GM19468 (cell line): ENCODE data around the gene CLRN2.
"Not testable (repeated sequence)": the region's sequence is repeated elsewhere in the genome, so short reads cannot be mapped to it uniquely, and the experiment has no call there.

Experiments used
- ATAC-seq: cut with Tn5 transposase; IDR thresholded peaks from one replicate; pipeline ENCODE4 v1.9.1; 2021; ENCODE audit warnings: mild to moderate bottlenecking, moderate library complexity, moderate number of reproducible peaks; ENCODE audit not compliant: unreplicated experiment; ENCODE audit errors: extremely low read depth

CLRN2 gene

DNA sequence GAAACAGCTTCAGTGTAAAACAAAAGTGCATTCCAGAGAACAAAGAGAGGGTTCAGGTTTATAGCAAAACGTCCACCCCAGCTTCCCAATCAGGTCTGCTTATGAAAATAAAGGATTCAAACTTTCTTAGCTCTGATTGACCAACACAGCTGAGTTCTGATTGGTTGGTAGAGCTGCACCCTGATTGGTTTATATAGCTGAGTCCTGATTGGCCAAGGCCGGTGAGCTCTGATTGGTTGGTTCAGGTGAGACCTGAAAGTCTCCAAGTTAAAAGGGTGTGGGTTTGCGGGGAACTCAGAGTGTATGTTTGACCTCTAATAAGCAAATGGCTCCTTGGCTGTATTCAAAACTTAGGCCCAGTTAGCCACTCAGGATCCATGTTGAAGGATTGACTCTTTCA, 20.9 kb downstream of the CLRN2 start:
- no peak for ATAC-seq

DNA sequence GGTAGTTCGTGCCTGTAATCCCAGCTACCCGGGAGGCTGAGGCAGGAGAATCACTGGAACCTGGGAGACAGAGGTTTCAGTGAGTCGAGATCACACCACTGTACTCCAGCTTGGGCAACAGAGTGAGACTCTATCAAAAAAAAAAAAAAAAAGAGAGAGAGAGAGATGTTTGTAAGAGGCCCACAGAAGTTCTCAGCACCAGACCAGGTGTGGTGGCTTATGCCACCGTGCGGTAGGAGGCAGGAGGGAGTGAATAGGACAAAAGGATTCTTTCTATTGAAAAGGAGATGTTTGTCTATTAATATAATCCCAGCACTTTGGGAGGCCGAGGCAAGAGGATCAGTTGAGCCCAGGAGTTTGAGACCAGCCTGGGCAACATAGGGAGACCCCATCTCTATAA, 22.1 kb downstream of the CLRN2 start:
- ATAC-seq, result not testable (repeated sequence)

DNA sequence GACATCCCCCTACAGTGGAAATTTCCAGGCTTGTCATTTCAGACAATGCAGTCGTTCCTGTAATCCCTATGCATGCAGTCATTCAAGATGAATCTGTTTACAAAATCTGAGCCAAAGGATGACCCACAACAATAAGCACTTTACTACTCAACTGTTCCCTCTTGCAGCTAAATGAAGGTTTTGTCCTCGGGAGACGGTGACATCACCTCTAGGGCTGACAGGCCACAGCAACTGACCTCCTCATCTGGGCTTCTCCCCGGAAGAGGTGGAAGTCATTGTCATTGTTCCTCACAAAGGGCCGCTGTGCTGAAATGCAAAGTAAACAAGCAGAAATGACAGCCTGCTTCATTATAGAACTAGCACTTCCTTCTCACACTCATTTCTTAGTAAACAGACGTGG, 29.2 kb downstream of the CLRN2 start:
- no peak for ATAC-seq

DNA sequence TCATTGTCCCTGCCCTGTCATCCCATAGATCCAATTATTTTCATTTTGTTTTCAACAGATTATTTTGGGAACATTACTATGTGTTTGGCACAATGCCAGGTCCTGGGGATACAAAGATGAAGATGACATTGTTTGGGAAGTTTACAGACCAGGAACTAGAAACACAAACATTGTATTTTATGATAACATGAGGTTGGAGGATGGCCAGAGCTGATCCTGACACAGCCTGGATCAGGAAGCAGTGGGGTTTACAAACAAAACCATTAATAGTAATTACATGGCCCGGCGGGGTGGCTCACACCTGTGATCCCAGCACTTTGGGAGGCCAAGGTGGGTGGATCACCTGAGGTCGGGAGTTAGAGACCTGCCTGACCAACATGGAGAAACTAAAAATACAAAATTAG, 29.9 kb downstream of the CLRN2 start:
- no peak for ATAC-seq

DNA sequence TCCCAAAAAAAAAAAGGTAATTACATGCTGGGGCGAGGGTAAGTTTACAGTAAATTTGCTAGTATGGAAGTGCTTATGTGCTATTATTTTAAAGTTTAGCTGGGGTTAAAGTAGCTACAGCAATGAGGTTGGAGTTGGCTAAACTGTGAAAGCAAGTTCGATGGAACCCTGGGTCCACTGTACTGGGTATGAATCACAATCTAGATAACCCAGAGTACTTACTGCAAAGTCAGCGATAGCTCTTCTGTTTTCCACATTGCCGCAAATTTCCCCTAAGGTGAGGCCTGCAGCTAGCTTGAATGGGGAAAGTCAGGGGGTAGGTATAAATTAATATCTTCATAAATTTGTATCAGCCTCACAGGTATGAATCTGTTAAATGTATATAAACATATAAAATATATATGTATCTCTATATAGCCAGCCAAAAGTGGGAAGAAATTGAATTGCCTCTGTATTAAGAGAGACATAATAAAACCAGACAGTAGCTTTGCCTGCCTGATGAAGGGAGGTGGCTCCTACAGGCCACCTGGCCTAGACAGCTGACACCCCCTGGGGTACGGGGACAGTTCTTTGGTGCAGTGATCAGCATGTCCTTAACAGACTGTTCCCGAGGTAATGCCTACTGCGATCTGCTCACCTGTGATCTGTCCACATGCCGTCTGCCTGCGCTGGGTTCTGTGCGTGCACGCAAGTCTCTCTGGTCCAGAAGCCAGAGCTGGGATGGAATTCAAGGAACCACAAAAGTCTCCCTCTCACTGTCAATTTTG, 30.6 kb downstream of the CLRN2 start:
- ATAC-seq, result no peak

DNA sequence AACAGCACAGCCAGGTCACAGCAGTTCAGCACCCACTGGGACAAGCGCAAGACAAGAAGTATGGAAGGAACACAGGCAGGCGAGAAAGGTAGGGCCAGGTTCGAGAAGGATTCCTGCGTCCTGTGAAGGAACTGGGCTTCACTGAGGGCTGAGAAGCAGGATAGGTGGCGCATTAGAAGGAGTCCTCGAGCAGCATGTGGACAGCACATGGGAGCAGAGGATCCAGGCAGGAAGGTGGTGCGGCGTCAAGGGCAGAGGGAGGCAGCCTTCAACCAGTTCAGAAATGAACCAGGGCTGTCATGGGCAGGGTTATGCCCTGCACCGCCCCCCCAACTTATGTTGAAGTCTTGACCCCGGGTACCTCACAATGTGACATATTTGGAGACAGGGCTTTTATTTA, 31.3 kb downstream of the CLRN2 start:
- no peak for ATAC-seq

DNA sequence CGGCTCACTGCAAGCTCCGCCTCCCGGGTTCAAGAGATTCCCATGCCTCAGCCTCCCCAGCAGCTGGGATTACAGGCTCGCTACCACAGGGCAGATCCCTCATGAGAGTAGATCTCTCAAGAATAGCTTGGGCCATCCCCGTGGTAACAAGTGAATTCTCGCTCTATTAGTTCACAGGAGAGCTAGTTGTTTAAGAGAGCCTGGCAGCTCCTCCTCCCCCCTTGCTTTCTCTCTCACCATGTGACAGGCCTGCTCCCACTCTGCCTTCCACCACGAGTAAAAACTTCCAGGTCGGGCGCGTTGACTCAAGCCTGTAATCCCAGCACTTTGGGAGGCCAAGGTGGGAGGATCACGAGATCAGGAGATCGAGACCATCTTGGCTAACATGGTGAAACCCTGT, 31.7 kb downstream of the CLRN2 start:
- ATAC-seq, result no peak

DNA sequence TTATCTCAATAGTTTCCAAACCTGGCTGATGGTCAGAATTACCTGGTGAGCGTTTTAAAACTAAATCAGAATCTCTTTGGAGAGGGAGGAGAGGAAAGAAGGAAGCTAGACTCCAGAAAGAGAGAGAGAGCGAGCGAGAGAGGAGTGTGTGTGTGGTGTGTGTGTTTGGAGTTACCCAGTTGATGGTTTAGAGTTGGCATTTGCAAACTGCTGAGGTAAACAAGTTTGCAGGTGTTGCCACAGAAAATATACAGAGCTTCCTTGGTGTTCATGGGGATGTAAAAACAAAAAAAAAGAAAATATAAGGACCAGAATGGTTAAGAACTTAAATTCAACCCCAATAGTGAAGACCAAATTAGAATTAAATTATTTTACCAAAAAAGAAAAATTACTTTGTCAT, 35.6 kb downstream of the CLRN2 start:
- ATAC-seq, result no peak

DNA sequence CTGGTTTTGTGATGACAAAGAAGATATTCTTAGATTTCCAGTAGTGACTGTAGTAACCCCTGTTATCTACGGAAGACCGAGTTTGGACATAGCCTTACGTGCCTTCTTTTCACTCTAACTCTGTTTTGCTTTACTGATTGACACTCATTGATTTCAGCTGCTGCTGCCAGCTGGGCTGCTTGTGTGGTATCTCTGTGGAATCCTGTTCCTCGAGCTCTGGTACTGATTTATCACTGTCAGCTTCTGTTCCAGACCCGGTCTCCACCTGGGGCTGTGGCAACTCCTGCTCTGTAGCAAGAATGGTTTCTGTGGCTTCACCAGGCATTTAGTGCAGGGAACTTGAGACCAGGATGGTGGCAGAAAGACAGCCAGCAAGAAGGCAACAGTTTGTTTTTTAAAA, 37.5 kb downstream of the CLRN2 start:
- ATAC-seq, result no peak

DNA sequence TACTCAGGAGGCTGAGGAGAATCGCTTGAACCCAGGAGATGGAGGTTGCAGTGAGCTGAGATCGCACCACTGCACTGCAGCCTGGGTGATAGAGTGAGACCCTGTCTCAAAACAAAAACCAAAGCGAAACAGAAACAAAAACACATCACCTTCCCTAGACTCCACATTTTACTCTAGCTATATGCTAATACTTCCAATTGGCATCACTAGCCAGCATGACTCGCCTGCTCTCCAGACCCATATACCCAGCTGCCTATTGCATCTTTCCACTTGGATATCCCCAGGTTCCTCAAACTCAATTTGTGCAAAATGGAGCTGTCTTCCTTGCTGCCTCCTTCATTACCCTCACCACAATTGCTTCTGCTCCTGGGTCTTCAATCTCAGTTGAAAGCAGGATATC, 39.6 kb downstream of the CLRN2 start:
- no peak for ATAC-seq

DNA sequence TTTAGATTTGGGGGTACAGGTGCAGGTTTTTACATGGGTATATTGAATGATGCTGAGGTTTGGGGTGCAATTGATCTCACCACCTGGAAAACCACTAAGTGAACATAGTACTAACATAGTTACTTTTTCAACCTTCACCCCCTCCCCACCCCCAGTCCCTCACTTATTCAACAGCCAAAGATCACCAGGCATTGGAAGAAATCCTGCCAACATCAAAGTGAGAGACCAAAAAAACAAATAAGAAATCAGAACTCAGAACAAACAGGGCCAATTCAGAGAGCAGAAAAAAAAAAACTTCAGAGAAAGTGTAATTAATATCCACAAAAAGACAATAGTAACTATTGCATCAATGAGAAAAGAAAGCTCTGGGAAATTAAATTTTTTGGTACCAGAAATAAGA, 41.5 kb downstream of the CLRN2 start:
- no peak for ATAC-seq

DNA sequence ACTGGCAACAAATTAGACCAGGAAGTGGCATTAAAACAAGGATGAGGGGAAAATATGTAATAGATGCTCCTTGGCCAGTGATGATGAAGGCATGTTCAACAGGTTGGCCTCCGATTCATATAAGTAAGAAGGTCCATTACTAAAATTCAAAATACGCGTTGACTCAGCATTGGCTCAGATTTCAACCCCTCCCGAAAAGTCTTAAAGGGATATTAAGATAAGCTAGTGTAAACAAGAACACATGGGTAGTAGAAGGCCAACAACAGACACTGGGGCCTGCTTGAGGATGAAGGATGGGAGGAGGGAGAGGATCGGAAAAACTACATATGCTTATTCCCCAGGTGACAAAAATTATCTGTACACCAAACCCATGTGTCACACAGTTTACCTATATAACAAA, 42.9 kb downstream of the CLRN2 start:
- no peak for ATAC-seq

DNA sequence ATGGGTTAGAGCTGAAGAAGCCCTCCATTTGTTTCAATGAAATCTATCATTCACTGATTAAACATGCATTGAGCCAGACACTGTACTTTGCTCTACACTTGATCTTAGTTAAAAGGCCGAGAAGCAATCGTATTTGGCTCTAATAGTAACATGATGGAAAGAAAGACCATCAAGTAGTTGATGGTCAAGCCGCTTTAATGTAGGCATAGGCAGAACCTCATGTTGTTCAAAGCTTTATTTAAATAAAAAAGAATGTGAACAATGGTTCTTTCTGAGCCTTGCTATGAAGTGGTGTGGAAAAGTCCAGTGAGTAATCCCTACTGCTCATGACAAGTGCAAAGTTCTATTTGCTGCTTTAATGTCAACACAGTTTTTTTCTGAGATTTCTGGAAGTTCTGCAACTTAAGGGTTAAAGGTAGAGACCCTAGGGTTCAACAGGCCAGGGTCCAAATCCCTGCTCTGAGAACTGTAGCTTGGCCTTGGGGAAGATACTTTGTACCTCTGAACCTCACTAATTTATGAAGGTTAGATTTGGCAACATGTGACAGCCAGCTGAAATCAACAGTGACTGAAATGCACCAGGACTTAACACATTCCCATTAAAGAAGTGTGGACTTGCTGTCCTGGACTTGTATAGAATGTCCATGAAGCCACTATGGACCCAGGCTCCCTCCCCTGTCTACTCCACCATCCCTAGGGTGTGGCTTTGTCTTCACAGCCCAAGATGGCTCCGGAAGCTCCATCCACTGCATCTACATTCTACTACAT, 44.2 kb downstream of the CLRN2 start:
- no peak for ATAC-seq

DNA sequence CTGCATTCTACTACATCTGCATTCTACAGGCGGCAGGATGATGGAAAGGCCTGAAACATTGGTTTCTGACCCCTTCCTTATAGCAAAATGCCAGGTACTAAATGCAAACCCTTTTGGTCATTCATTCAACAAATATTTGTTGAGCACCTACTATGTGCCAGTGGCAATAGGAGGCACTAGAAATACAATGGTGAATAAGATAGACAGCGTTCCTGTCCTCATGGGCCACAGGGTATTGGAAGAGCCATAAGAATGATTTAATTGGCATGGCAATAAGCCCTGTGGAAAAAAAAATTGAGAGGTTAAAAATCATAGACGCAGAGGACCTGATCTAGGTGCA, 44.7 kb downstream of the CLRN2 start:
- ATAC-seq, result no peak

DNA sequence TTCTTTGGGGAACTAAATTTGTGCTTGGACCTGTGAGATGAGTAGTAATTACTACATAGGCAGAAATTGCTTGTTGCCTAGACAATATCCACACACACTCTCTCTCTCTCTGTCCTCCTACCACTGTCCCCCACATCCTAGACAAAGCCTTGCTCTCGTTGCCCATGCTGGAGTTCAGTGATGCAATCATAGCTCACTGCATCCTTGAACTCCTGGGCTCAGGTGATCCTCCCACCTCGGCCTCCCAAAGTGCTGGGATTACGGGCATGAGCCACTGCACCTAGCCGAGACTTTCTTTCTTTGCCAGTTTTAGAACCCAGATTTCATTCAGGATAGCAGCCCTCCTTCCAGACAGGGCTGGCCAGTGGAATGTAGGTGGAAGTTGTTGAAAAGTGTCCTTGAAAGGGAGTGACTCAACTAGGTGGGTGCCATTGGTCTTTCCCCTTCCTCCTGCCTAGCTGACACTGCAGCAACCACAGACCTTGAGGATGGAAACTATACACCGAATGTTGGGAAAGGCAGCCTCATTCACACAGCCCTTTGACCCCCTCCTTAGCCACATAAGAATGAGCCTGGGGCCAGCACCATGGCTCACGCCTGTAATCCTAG, 45.2 kb downstream of the CLRN2 start:
- no peak for ATAC-seq

DNA sequence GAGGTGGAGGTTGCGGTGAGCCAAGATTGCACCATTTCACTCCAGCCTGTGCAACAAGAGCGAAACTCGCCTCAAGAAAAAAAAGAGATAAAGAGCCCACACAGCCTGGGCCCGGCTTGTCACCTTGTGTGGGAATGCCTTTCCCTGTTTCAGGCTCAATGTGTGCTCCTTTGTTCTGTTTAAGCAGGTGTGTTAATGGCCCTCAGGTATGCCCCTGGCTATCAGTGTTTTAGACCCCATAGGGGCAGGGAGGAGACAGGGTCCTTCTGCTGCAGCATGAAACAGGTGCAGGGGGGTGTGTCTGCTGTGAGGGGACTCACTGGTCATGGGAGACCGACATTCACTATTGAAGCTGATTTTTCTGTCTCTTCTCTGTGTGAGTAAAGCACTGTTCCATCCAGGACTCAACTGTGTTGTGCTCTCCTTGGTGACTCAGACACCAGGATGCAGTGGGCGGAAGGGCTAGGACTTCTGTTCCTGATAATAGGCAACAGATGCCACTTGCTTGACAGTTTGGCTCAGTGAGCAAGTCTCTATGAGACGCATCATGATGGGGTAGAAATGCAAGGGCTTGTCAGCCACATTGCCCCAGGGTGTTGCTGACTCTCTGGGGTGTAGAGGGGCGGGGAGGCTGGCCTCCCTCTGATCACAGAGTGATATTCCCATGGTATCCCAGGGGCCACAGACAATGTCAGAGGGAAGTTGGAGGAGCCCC, 46.4 kb downstream of the CLRN2 start:
- ATAC-seq, result no peak

DNA sequence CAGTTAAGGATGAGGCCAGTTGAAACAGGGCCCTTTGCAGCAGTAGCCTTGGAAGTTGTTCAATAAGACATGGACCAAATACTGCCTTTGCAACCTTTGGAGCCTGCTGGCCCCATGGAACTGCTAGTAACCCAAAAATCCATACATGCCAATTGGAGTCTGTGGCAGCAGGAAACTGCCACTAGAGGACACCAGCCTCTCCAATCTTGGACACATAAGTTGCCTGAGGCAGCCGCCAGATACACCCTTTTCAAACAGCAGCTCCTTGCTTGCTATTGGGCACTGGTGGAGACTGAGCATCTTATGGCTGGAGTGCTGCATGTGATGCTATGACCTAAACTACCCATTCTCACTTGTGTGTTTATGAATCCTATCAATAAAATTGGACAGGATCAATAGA, 47.2 kb downstream of the CLRN2 start:
- no peak for ATAC-seq

DNA sequence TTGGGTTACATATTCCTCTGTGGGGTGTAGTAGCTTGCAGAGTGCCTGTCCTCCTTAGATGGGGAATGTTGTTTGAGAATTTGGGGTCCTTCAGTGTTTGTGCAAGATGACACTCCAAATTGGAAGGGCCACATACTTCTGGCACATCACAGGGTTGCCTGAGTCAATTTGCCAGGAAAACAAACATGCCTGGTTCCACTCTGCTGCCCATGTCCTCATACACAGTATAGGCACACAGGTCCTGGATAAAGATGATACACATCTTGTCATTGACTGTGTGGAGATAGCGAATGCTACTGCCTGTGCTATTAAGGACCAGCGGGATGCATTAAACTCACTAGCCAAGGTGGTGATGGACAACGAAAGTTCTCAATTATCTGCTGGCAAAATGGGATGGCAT, 50.9 kb downstream of the CLRN2 start:
- ATAC-seq, result no peak

DNA sequence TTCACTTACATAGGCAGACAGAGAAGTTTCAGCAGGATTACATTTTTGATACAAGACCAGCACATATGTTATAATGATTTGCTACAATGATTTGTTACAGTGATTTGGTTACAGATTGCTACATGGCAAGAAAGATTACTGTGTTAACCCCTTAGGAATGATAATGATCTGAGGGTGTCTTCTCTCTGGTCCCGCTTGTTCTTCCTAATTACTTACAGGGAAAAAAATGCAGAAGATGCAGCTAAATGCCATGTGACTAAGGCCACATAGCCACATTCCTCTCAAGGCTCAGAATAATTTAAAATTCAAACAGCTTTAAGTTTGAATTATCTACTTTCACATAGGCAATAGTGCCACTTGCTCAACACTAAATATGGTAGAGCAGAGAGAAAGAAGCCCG, 52.3 kb downstream of the CLRN2 start:
- no peak for ATAC-seq

DNA sequence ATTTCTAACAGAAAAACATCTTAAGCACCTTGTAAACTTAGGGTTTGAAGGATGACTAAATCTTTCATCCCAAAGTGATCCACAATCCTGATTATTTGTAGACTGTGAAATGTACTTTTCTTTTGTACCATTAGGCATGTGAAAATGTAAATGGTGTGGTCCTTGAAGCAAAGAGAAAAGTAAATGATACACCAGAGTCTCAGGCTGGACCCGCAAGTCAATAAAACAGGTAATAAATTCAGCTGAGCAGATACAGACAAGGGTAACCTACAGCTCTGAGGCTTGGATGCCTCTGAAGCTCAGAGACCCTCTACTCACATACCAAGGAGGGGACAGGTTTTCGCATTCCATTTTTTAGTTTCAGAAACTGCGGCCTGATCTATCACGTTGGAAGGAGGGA, 59.2 kb downstream of the CLRN2 start:
- no peak for ATAC-seq

DNA sequence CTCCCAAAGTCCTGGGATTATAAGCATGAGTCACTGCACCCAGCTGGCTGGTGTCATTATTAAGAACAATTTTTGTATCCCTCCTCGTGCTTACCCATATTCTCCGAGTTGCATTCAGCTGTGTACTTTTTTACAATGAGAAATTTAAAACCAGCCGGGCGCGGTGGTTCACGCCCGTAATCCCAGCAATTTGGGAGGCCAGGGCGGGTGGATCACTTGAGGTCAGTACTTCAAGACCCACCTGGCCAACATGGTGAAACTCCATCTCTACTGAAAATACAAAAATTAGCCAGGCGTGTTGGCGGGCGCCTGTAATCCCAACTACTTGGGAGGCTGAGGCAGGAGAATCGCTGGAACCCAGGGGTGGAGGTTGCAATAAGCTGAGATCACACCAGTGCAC, 60.2 kb downstream of the CLRN2 start:
- ATAC-seq, result not testable (repeated sequence)
